Measurements from ENCODE around the gene C10orf143.

The C10orf143 gene

DNA sequence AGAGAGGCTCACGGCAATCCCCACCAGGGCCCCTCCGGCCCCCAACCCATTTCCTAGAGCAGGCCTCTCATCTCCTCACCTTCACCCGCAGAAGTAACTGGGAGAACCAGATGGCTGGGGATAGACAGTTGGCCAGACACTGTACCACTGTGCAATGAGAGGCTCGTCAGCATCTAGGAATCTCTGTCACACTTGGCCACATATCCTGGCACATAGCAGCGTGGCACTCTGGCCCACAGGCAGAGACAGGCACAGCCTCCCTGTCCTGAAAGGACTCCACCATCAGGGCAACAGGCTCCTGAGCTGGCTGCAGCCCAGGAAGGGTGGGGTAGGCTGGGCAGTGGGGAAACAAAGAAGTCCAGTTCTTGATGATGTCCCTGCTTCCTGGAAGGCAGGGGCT lies 45.8 kb downstream of the C10orf143 start (continued):
- TF ChIP-seq, protein P1, sequence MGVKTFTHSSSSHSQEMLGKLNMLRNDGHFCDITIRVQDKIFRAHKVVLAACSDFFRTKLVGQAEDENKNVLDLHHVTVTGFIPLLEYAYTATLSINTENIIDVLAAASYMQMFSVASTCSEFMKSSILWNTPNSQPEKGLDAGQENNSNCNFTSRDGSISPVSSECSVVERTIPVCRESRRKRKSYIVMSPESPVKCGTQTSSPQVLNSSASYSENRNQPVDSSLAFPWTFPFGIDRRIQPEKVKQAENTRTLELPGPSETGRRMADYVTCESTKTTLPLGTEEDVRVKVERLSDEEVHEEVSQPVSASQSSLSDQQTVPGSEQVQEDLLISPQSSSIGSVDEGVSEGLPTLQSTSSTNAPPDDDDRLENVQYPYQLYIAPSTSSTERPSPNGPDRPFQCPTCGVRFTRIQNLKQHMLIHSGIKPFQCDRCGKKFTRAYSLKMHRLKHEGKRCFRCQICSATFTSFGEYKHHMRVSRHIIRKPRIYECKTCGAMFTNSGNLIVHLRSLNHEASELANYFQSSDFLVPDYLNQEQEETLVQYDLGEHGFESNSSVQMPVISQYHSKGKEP (tag by site-specific recombination; IDR thresholded peaks at IDR 0.05): no peak
- TF ChIP-seq ZNF529 (tag by site-specific recombination; IDR thresholded peaks at IDR 0.05; ENCODE audit: insufficient replicate concordance) (no peak), ZNF677 (tag by site-specific recombination; IDR thresholded peaks at IDR 0.05) (no peak), PRDM1 (tag by site-specific recombination; IDR thresholded peaks at IDR 0.05) (no peak), ATF2 (tag by site-specific recombination; IDR thresholded peaks at IDR 0.05; ENCODE audit: low read depth) (no peak), ZNF174 (tag by site-specific recombination; IDR thresholded peaks at IDR 0.05) (no peak), ZNF221 (tag by site-specific recombination; IDR thresholded peaks at IDR 0.05; ENCODE audit: borderline replicate concordance) (no peak), ZNF140 (tag by site-specific recombination; IDR thresholded peaks at IDR 0.05) (no peak), ZNF146 (tag by site-specific recombination; IDR thresholded peaks at IDR 0.05) (no peak)
- TF ChIP-seq, protein P2, sequence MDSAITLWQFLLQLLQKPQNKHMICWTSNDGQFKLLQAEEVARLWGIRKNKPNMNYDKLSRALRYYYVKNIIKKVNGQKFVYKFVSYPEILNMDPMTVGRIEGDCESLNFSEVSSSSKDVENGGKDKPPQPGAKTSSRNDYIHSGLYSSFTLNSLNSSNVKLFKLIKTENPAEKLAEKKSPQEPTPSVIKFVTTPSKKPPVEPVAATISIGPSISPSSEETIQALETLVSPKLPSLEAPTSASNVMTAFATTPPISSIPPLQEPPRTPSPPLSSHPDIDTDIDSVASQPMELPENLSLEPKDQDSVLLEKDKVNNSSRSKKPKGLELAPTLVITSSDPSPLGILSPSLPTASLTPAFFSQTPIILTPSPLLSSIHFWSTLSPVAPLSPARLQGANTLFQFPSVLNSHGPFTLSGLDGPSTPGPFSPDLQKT (IDR thresholded peaks at IDR 0.05; ENCODE audit: borderline replicate concordance, low read depth, low read length): no peak

DNA sequence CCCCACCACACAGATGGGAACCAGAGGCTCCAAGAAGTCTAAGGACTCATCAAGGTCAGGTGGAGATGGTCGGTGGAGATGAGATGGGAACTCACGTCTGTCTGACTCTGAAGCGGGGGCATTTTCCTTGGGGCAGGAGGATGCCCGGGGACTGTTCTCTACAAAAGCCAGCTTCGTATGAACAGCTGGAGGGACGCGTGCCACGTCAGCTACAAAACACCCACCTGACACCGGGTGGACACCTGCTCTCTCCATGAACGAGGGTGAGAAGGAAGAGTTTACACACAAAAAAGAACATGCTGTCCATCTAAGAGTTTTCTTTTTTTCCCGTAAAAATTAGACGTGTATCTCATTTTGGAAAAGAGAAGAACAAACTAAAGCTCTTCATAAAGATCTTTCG lies 47.7 kb downstream of the C10orf143 start:
- Histone ChIP-seq H3K27ac (ENCODE audit: extremely low read depth, low read depth, low read length) (no peak overlapping the region), H3K9me3 (ENCODE audit: control insufficient read depth, insufficient read depth, low read depth, low read length) (no peaks in the 10 kb centered on the region), H3K4me3 (ENCODE audit: low read depth, low read length) (no peak overlapping the region), H3K4me1 (ENCODE audit: control insufficient read depth, insufficient read depth, low read length) (no peaks in the 10 kb centered on the region), H3K36me3 (ENCODE audit: control insufficient read depth in 2 of 2, insufficient read depth in 1 of 2, low read length in 2 of 2) (no peaks in the 10 kb centered on the region)
- POLR2A ChIA-PET: no interaction called here
- TF ChIP-seq SP2 (tag by site-specific recombination; IDR thresholded peaks at IDR 0.05) (no peak), ZNF37A (tag by site-specific recombination; IDR thresholded peaks at IDR 0.05) (no peak), ZNF146 (tag by site-specific recombination; IDR thresholded peaks at IDR 0.05) (no peak), ZEB2 (tag by site-specific recombination; IDR thresholded peaks at IDR 0.05) (no peak), ZBTB48 (tag by site-specific recombination; IDR thresholded peaks at IDR 0.05) (no peak), ZNF549 (tag by site-specific recombination; IDR thresholded peaks at IDR 0.05) (no peak), RBAK (tag by site-specific recombination; IDR thresholded peaks at IDR 0.05) (no peak), ZNF785 (tag by site-specific recombination; IDR thresholded peaks at IDR 0.05) (no peak), ZNF621 (tag by site-specific recombination; IDR thresholded peaks at IDR 0.05) (no peak), ZNF2 (tag by site-specific recombination; IDR thresholded peaks at IDR 0.05) (no peak), ZNF664 (tag by site-specific recombination; IDR thresholded peaks at IDR 0.05) (no peak), KLF10 (tag by site-specific recombination; IDR thresholded peaks at IDR 0.05) (no peak)
- TF ChIP-seq, protein P3, sequence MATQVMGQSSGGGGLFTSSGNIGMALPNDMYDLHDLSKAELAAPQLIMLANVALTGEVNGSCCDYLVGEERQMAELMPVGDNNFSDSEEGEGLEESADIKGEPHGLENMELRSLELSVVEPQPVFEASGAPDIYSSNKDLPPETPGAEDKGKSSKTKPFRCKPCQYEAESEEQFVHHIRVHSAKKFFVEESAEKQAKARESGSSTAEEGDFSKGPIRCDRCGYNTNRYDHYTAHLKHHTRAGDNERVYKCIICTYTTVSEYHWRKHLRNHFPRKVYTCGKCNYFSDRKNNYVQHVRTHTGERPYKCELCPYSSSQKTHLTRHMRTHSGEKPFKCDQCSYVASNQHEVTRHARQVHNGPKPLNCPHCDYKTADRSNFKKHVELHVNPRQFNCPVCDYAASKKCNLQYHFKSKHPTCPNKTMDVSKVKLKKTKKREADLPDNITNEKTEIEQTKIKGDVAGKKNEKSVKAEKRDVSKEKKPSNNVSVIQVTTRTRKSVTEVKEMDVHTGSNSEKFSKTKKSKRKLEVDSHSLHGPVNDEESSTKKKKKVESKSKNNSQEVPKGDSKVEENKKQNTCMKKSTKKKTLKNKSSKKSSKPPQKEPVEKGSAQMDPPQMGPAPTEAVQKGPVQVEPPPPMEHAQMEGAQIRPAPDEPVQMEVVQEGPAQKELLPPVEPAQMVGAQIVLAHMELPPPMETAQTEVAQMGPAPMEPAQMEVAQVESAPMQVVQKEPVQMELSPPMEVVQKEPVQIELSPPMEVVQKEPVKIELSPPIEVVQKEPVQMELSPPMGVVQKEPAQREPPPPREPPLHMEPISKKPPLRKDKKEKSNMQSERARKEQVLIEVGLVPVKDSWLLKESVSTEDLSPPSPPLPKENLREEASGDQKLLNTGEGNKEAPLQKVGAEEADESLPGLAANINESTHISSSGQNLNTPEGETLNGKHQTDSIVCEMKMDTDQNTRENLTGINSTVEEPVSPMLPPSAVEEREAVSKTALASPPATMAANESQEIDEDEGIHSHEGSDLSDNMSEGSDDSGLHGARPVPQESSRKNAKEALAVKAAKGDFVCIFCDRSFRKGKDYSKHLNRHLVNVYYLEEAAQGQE (tag by site-specific recombination; IDR thresholded peaks at IDR 0.05): no peak
- TF ChIP-seq, protein P4, sequence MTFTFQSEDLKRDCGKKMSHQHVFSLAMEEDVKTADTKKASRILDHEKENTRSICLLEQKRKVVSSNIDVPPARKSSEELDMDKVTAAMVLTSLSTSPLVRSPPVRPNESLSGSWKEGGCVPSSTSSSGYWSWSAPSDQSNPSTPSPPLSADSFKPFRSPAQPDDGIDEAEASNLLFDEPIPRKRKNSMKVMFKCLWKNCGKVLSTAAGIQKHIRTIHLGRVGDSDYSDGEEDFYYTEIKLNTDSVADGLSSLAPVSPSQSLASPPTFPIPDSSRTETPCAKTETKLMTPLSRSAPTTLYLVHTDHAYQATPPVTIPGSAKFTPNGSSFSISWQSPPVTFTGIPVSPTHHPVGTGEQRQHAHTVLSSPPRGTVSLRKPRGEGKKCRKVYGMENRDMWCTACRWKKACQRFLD (tag by site-specific recombination; IDR thresholded peaks at IDR 0.05): no peak
- CTCF ChIA-PET: interaction anchor here (1.0 kb wide), 1 partner anchor 19 kb away, joined by 3 read pairs; no protein-coding TSS in a partner anchor

Data from HEK293 (cell line).